ENCODE measurements around the gene SYTL1. TPM values are rescaled to one million over a fixed set of nuclear protein-coding genes. Genes with fewer than 3 reads are reported as not detected.

Gene SYTL1
- total RNA-seq, 1 donor from 2014 or later = 56.2 TPM

GRCh38 chr1:27306892-27307761, 34.7 kb upstream of the SYTL1 start:
- TF ChIP-seq POLR2AphosphoS5 (IDR thresholded peaks at IDR 0.05; ENCODE audit: insufficient read depth in 1 of 2, low read depth in 1 of 2) (no peak), POLR2A (IDR thresholded peaks at IDR 0.05) (no peak), CTCF (IDR thresholded peaks at IDR 0.05) (no peak)
- Histone ChIP-seq H3K27me3 (no peaks in the 10 kb centered on the region), H3K36me3 (peaks cover 0 to 37% of the 10 kb centered on the region in 2 donors), H3K4me3 (no peak overlapping the region), H3K4me1 (no peaks in the 10 kb centered on the region), H3K27ac (no peak overlapping the region), H3K9me3 (no peaks in the 10 kb centered on the region)
- intact Hi-C loops (cut with DNase I) = loop anchor here (10.0 kb wide), 2 partner anchors 298 to 358 kb away; partner anchors contain the start of gene AHDC1
- DNase-seq (ENCODE audit: extremely low spot score in 2 of 2) = no peak

GRCh38 chr1:27307874-27308598, 33.8 kb upstream of the SYTL1 start:
- Histone ChIP-seq H3K9me3 (no peaks in the 10 kb centered on the region), H3K27ac (no peak overlapping the region), H3K36me3 (peaks cover 0 to 28% of the 10 kb centered on the region in 2 donors), H3K4me1 (no peaks in the 10 kb centered on the region), H3K4me3 (no peak overlapping the region), H3K27me3 (no peaks in the 10 kb centered on the region)
- TF ChIP-seq POLR2AphosphoS5 (IDR thresholded peaks at IDR 0.05; ENCODE audit: insufficient read depth in 1 of 2, low read depth in 1 of 2) = no peak
- no peak for DNase-seq (ENCODE audit: extremely low spot score in 2 of 2)
- intact Hi-C loops (cut with DNase I) = loop anchor here (10.0 kb wide), 2 partner anchors 297 to 357 kb away; partner anchors contain the start of gene AHDC1

- no peaks in the 10 kb centered on the region for H3K9me3 ChIP-seq
- no peak for DNase-seq (ENCODE audit: extremely low spot score in 2 of 2)
- TF ChIP-seq POLR2AphosphoS5 (IDR thresholded peaks at IDR 0.05; ENCODE audit: insufficient read depth in 1 of 2, low read depth in 1 of 2) = no peak
- no peak for TF ChIP-seq CTCF (IDR thresholded peaks at IDR 0.05)
- TF ChIP-seq POLR2A (IDR thresholded peaks at IDR 0.05) = no peak
- no peaks in the 10 kb centered on the region for H3K27me3 ChIP-seq
- no peak overlapping the region for H3K27ac ChIP-seq
- intact Hi-C loops (cut with DNase I) = no loop called here
- no peaks in the 10 kb centered on the region for H3K4me1 ChIP-seq
- no peak overlapping the region for H3K4me3 ChIP-seq
- H3K36me3 ChIP-seq = no peaks in the 10 kb centered on the region
Observed at GRCh38 chr1:27314169-27314568, 27.7 kb upstream of the SYTL1 start.

DNA sequence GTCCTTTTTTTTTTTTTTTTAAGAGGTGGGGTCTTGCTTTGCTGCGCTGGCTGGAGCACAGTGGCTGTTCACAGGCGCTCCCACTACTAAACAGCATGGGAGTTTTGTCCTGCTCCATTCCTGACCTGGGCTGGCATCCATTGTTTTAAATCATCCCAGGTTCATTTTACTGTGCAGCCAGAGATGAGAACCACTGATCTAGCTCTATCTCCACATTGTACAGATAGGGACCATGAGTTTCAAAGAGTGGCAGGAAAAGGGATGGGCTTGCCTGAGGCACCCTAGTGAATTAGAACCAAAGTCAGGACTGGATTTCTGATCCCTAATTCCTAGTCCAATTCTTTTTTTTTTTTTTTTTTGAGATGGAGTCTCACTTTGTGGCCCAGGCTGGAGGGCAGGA, 27.1 kb upstream of the SYTL1 start:
- no peak for DNase-seq (ENCODE audit: extremely low spot score in 2 of 2)
- intact Hi-C loops (cut with DNase I) = no loop called here

More for the DNA sequence above, 27.1 kb upstream of the SYTL1 start:
- Histone ChIP-seq H3K27ac (no peak overlapping the region), H3K4me3 (no peak overlapping the region), H3K9me3 (no peaks in the 10 kb centered on the region), H3K4me1 (no peaks in the 10 kb centered on the region), H3K36me3 (no peaks in the 10 kb centered on the region), H3K27me3 (no peaks in the 10 kb centered on the region)
- TF ChIP-seq POLR2A (IDR thresholded peaks at IDR 0.05) (no peak), CTCF (IDR thresholded peaks at IDR 0.05) (no peak), POLR2AphosphoS5 (IDR thresholded peaks at IDR 0.05; ENCODE audit: insufficient read depth in 1 of 2, low read depth in 1 of 2) (no peak)
